Measurements from ENCODE around the gene CRYAB.
"Not testable (repeated sequence)": the region's sequence is repeated elsewhere in the genome, so short reads cannot be mapped to it uniquely, and the experiment has no call there.

CRYAB gene

GRCh38 chr11:111933176-111933575 is 21.6 kb upstream of the CRYAB start:
- DNase-seq, result not testable (repeated sequence)

- DNase-seq, result no peak
Measured at GRCh38 chr11:111932611-111932950, 21.0 kb upstream of the CRYAB start.

DNA sequence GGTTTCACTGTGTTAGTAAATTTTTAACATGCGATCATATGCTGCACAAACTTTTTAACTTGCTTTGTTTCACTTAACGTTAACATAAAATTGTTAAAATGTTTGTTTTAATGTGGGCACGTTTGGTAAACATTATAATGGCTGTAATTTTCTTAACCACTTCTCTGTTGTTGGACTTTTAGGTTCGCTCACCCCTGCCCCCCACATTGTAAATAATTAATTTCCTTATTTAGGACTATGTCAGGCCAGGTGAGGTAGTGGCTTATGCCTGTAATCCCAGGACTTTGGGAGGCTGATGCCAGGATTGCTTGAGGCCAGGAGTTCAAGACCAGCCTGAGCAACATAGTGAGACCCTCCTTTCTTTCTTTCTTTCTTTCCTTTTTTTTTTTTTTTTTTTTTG is 18.9 kb upstream of the CRYAB start:
- DNase-seq, result no peak

- DNase-seq, result peak; percentile 86 to 91
Measured at GRCh38 chr11:111926505-111927391, 15.2 kb upstream of the CRYAB start.

- DNase-seq, result no peak
Measured at GRCh38 chr11:111925953-111926352, 14.4 kb upstream of the CRYAB start.

DNA sequence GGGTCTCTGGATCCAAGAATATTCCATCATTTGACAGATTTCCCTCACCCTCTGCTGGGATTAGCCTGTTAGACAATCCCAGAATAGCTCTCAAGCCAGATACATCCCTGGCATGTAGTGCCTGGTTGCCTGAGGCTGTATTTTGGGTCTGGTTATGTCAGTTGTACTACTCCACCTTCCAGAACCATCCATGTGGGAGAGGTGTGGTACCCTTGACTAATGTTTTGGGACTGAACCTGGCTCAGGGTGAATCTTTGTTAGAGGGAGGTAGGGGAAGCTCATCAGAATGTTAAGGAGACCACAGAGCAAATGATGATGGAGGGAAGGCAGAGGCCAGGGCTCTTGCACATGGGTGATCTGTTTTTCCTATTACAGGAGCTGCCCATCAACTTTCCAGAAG is 12.4 kb upstream of the CRYAB start:
- DNase-seq, result no peak

- DNase-seq, result no peak
Measured at GRCh38 chr11:111923351-111923788, 11.8 kb upstream of the CRYAB start.

DNA sequence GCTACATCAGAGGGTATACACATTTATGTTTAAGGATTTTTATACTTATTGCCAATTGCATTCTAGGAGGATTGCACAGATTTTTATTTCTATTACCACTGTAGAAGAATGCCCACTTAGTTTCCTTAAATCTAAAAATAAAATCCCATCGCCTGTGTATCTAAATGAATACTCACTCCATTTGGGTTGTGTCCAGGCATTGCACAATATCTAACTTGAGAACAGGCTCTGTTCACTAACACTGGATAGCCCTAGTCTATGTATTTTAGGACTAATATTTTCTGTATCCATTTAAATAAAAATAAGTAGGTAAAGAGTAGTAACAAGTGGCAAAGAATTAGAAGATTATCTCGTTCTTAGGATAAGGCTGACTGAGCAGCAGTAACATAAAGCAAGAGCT is 11.2 kb upstream of the CRYAB start:
- DNase-seq, result no peak

DNA sequence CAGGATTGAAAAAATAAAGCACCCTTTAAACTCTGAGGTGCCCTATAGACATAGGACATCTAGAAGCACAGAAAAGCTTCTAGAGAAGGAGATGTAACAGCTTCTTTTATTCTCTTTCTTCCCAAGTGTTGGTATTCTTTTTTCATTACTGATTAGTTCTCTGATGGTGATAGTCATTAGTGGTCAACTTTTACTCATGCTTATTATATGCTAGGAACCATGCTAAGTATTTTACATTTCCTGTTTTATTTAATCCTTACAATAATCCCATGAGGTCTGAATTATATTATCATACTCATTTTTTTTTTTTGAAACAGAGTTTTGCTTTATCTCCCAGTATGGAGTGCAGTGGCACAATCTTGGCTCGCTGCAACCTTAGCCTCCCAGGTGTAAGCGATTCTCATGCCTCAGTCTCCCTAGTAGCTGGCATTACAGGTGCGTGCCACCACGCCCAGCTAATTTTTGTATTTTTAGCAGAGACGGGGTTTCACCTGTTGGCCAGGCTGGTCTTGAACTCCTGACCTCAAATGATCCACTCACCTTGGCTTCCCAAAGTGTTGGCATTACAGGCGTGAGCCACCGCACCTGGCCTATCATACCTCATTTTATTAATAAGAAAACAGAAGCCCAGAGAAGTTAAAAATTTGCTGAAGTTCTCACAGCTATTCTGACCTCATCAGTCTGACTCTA is 10.1 kb upstream of the CRYAB start:
- no peak for DNase-seq

DNA sequence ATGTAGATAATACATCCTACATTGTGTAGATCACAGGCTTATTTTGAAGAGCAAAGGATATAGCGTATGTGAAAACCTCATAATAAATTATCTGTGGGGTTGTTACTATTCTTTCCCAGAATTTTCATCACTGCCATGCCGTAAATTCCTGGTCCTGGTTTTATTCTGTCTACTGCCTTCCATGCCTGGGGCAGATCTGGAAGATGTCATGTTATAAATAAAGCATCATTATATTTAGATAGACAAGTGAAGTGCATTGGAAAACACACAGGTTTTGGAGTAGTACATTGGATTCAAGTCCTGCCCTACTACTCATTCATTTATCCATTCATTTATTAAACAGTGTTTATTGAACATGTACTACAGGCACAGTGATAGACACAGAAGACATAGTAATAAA is 9.3 kb upstream of the CRYAB start:
- DNase-seq, result no peak

- no peak for DNase-seq
Measured at GRCh38 chr11:111918390-111919256, 7.1 kb upstream of the CRYAB start, which contains the start of gene C11orf52. Gene C11orf52 (plus strand): TSS chr11:111918913. CDS start chr11:111918973, 60 bp downstream.

GRCh38 chr11:111917788-111918187 is 6.2 kb upstream of the CRYAB start:
- DNase-seq, result no peak

DNA sequence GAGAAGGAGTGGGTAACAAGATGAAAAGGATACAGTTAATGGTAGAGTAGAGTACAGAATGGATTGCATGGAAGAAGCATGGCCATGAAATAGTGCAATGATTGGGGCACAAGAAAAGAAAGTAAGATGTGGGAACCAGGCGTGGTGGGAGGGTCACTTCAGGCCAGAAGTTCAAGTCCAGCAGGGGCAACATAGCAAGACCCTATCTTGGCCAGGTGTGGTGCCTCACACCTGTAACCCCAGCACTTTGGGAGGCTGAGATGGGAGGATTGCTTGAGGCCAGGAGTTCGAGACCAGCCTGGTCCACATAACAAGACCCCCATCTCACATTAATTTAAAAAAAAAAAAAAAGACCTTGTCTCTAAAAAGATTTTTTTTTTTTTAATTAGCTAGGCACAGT is 5.7 kb upstream of the CRYAB start:
- DNase-seq, result no peak

DNA sequence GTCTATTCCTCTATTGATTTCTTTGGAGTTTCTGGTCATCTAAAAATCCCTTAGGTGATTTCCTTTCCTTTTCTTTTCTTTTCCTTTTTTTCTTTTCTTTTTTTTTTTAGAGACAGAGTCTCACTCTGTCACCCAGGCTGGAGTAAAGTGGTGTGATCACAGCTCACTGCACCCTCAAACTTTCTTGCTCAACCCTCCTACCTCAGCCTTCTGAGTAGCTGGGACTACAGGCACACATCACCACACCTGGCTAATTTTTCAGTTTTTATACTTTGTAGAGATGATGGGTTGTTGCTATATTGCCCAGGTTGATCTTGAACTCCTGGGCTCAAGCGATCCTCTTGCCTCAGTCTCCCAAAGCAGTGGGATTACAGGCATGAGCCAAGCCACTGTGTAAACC is 5.2 kb upstream of the CRYAB start:
- no peak for DNase-seq

- DNase-seq, result peak in 1 of 2 experiments; percentile 13
Measured at GRCh38 chr11:111913997-111914396, 2.4 kb upstream of the CRYAB start.

GRCh38 chr11:111913031-111913861 is 1.7 kb upstream of the CRYAB start:
- peak in 1 of 2 experiments; percentile 37 for DNase-seq

- DNase-seq, result no peak
Measured at GRCh38 chr11:111912535-111912934, 965 bp upstream of the CRYAB start, which contains the start of gene HSPB2. Gene HSPB2 (plus strand): TSS chr11:111912734. CDS start chr11:111912830, 96 bp downstream.

DNA sequence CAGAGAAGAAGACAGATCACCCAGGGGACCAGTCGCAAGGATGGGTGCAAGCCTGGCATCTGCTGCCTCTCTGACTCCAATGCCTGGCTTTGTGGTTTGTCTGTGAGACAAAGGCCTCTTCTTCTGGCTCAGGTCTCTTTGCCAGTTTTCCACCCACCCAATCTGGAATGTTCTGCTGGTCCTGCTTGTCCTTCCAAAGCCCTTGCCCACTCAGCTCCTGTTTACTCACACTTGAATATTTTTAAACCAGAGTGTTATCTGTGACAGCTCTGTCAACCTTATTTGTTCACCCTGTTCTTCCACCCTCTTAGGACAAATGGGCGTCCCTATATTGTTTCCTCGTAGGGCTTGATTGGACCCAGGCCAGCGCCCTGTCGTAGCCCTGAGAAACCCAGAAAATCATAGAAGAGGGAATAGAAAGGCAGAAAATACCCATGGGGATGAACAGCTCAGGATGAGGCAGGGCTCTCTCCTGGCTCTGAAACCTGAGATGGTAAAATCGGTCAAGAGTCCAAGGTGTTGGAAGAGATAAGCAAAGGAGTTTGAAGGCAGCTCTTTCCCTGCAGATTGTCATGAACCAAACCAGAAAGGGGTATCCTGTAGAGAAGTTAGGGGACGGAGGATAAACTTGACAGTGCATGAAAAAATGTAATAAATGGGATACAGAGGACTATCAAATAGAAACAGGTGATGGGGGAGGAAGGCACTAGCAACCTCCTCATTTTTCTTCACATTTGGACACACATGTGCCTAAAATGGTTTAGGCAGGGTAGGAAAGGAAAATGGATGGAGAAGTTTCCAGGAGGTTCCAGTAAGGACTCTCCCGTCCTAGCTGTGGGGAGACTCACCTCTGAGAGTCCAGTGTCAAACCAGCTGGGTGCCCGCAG is 651 bp downstream of the CRYAB start:
- DNase-seq, result peak; percentile 23 to 34

GRCh38 chr11:111909378-111909777 is 2.2 kb downstream of the CRYAB start:
- no peak for DNase-seq

DNA sequence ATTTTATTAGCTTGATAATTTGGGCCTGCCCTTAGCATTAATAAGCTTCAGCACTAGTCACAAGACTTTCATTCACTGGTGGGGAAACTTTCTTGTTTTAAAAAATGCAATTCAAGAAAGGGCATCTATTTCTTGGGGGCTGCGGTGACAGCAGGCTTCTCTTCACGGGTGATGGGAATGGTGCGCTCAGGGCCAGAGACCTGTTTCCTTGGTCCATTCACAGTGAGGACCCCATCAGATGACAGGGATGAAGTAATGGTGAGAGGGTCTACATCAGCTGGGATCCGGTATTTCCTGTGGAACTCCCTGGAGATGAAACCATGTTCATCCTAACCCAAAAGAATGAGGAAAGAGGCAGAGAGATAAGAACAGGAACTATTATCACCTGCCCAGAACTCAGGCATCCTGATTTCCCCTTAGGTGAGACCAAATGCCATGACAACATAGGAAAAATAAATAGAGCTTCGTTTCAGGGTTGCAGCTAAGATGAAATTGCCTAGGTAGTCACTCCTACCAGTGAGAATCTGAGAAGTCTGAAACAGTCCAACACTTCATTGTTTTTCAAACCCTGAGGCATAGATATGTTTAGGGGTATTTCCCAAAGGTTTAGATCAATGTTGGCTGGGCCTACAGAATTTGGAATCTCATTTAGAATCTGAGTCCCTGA is 2.8 kb downstream of the CRYAB start:
- no peak for DNase-seq

Data from cerebellar nuclear complex (tissue), 1 donor.